ENCODE results near the gene SNN. TPM values are rescaled to one million over a fixed set of nuclear protein-coding genes. Genes with fewer than 3 reads are reported as not detected.

The SNN gene
- total and polyA plus RNA-seq, 2 experiments from 2014 or later = 16.7 to 18.8 TPM

DNA sequence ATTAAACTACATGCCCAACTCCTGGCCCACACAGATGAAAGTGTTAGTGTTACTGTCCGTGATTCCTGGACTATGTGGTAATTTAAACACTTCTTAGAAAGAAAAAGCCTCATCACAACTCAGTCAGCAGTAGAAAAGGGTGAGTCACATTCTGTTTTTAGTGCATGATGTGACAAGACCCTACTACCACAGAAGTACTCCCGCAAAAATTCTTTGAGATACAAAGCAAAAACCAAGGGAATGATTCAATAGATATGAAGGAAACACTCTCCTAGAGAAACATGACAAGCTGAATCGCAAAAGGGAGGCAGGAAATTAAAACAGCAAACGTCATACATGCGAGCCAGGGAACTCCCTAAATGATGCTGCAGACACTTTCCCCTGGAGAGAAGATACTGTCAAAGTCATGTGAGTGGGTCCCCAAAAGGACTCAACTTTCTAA is 14.4 kb downstream of the SNN start:
- no peaks in the 10 kb centered on the region for H3K9me3 ChIP-seq (ENCODE audit: low read depth)
- TF ChIP-seq, protein P1, sequence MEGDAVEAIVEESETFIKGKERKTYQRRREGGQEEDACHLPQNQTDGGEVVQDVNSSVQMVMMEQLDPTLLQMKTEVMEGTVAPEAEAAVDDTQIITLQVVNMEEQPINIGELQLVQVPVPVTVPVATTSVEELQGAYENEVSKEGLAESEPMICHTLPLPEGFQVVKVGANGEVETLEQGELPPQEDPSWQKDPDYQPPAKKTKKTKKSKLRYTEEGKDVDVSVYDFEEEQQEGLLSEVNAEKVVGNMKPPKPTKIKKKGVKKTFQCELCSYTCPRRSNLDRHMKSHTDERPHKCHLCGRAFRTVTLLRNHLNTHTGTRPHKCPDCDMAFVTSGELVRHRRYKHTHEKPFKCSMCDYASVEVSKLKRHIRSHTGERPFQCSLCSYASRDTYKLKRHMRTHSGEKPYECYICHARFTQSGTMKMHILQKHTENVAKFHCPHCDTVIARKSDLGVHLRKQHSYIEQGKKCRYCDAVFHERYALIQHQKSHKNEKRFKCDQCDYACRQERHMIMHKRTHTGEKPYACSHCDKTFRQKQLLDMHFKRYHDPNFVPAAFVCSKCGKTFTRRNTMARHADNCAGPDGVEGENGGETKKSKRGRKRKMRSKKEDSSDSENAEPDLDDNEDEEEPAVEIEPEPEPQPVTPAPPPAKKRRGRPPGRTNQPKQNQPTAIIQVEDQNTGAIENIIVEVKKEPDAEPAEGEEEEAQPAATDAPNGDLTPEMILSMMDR (IDR thresholded peaks at IDR 0.05; ENCODE audit: poor library complexity) = no peak
- no peak for TF ChIP-seq EZH2 (IDR thresholded peaks at IDR 0.05; ENCODE audit: borderline replicate concordance)
- TF ChIP-seq EZH2phosphoT487 (IDR thresholded peaks at IDR 0.05; ENCODE audit: low read depth, severe bottlenecking, unreplicated experiment) = no peak
- H4K20me1 ChIP-seq (ENCODE audit: insufficient read depth, poor library complexity, severe bottlenecking) = peaks cover 21% of the 10 kb centered on the region
- 87% methylated on average over 5 of the region's 5 CpGs for WGBS (ENCODE audit: low lambda C conversion rate, missing lambda C conversion rate)
- no peaks in the 10 kb centered on the region for H3K36me3 ChIP-seq (replicated peaks; ENCODE audit: insufficient read depth, low read depth)
- no peak overlapping the region for H2AFZ ChIP-seq
- no peak overlapping the region for H3K4me2 ChIP-seq
- no peak overlapping the region for H3K27ac ChIP-seq
- no peak overlapping the region for H3K4me3 ChIP-seq
- no peaks in the 10 kb centered on the region for H3K9me2 ChIP-seq (replicated peaks; ENCODE audit: insufficient read depth)
- DNase-seq (ENCODE audit: low spot score) = no peak
- no peaks in the 10 kb centered on the region for H3K27me3 ChIP-seq
- H3K79me2 ChIP-seq = peaks cover 34% of the 10 kb centered on the region
- no peaks in the 10 kb centered on the region for H3K4me1 ChIP-seq (ENCODE audit: insufficient read depth)

DNA sequence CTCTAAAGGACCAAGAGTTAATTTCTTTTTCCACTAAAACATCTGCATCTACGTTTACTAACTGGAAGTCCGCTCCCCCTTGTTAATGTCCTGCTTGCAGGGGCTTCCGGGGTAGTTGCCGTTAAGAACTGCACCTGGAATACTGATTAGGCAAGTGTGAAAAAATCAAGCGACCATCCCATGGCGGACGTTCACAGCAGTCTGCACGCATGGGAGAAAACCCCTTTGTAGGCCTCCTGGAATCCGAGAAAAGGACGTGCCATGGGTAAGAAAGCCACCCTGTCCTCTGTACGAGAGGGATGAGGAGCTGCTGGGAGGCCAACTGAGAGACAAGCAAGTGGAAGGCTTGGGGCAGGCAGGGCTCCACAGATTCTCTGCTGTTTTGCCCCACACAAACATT is 14.9 kb downstream of the SNN start:
- H2AFZ ChIP-seq = no peak overlapping the region
- no peaks in the 10 kb centered on the region for H3K9me2 ChIP-seq (replicated peaks; ENCODE audit: insufficient read depth)
- H3K79me2 ChIP-seq = peaks cover 36% of the 10 kb centered on the region
- no peaks in the 10 kb centered on the region for H3K4me1 ChIP-seq (ENCODE audit: insufficient read depth)
- H3K4me3 ChIP-seq = no peak overlapping the region
- peaks cover 21% of the 10 kb centered on the region for H4K20me1 ChIP-seq (ENCODE audit: insufficient read depth, poor library complexity, severe bottlenecking)
- no peaks in the 10 kb centered on the region for H3K27me3 ChIP-seq
- no peaks in the 10 kb centered on the region for H3K9me3 ChIP-seq (ENCODE audit: low read depth)
- TF ChIP-seq, protein P1 (IDR thresholded peaks at IDR 0.05; ENCODE audit: poor library complexity) = no peak
- TF ChIP-seq EZH2phosphoT487 (IDR thresholded peaks at IDR 0.05; ENCODE audit: low read depth, severe bottlenecking, unreplicated experiment) (no peak), EZH2 (IDR thresholded peaks at IDR 0.05; ENCODE audit: borderline replicate concordance) (no peak)
- no peak for DNase-seq (ENCODE audit: low spot score)
- 83% methylated on average over 11 of the region's 11 CpGs for WGBS (ENCODE audit: low lambda C conversion rate, missing lambda C conversion rate)
- no peak overlapping the region for H3K4me2 ChIP-seq
- H3K27ac ChIP-seq = no peak overlapping the region
- no peaks in the 10 kb centered on the region for H3K36me3 ChIP-seq (replicated peaks; ENCODE audit: insufficient read depth, low read depth)

DNA sequence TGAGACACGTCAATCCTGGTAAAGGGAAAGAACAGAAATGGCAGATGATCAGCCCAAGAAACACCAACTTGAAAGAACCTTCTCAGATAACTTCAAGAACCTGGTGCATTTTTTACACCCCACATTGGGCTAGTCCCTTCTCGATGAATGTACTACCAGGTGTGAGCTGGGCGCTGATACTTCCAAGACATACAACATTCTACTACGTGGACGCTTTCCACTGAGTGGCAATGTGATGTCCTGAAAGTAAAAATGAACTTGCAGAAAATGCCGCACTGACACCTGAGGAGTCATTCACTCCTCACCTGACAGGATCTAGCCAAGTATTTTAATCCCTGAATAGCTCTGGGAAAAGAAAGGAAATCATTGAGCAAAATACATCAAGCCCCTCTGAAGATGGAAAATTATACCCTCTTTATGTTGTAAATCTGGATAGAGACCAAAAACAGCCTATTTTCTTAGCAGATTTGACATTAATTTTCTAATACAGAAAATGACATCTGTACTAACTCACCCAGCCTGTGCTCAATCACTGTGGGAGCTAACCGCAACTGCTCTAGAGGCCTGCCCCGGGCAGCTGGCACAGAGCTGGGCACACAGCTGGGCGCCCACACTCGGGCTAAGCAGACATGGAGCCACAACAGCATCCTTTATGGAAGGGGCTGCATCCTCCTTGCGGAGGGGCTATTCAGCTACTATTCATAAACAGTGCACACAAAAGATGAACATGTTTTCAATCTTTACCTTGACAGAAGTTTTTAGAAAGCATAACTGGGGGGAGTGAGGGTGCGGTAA is 16.2 kb downstream of the SNN start:
- Histone ChIP-seq H3K36me3 (replicated peaks; ENCODE audit: insufficient read depth, low read depth) (no peaks in the 10 kb centered on the region), H3K4me2 (no peak overlapping the region), H3K4me1 (ENCODE audit: insufficient read depth) (no peaks in the 10 kb centered on the region), H3K9me2 (replicated peaks; ENCODE audit: insufficient read depth) (no peaks in the 10 kb centered on the region), H3K4me3 (no peak overlapping the region), H3K27ac (no peak overlapping the region), H3K79me2 (peaks cover 47% of the 10 kb centered on the region), H3K9me3 (ENCODE audit: low read depth) (no peaks in the 10 kb centered on the region), H4K20me1 (ENCODE audit: insufficient read depth, poor library complexity, severe bottlenecking) (peaks cover 13% of the 10 kb centered on the region), H2AFZ (no peak overlapping the region), H3K27me3 (no peaks in the 10 kb centered on the region)
- TF ChIP-seq EZH2 (IDR thresholded peaks at IDR 0.05; ENCODE audit: borderline replicate concordance) (no peak), EZH2phosphoT487 (IDR thresholded peaks at IDR 0.05; ENCODE audit: low read depth, severe bottlenecking, unreplicated experiment) (no peak)
- TF ChIP-seq, protein P1 (IDR thresholded peaks at IDR 0.05; ENCODE audit: poor library complexity) = no peak
- no peak for DNase-seq (ENCODE audit: low spot score)
- WGBS (ENCODE audit: low lambda C conversion rate, missing lambda C conversion rate) = 96% methylated on average over 12 of the region's 12 CpGs
